ENCODE data around the gene WDFY3. TPM values are rescaled to one million over a fixed set of nuclear protein-coding genes. Genes with fewer than 3 reads are reported as not detected.
"Not testable (repeated sequence)": the region's sequence is repeated elsewhere in the genome, so short reads cannot be mapped to it uniquely, and the experiment has no call there.

Gene WDFY3
- total RNA-seq, 4 donors from 2014 or later, result 103 to 141 (median 121) TPM

GRCh38 chr4:84673475-84674240 is 292.8 kb downstream of the WDFY3 start:
- no peaks in the 10 kb centered on the region for H3K27me3 ChIP-seq
- H3K9me3 ChIP-seq, result no peaks in the 10 kb centered on the region
- TF ChIP-seq POLR2A (IDR thresholded peaks at IDR 0.05) (no peak), CTCF (IDR thresholded peaks at IDR 0.05) (no peak)
- no peak overlapping the region for H3K4me3 ChIP-seq (replicated peaks in 1 of 3)
- peaks cover 19 to 34% of the 10 kb centered on the region in 2 donors for H3K36me3 ChIP-seq
- H3K4me1 ChIP-seq, result no peaks in the 10 kb centered on the region
- WGBS, 2 donors, result 88 to 89% methylated on average over 1 of the region's 1 CpG
- DNase-seq, result no peak
- no peak overlapping the region for H3K27ac ChIP-seq
- intact Hi-C loops (cut with DNase I), result no loop called here

- H3K36me3 ChIP-seq, result peaks cover 5 to 21% of the 10 kb centered on the region in 2 donors
- no peak overlapping the region for H3K4me3 ChIP-seq (replicated peaks in 1 of 3)
- intact Hi-C loops (cut with DNase I), result no loop called here
- H3K9me3 ChIP-seq, result no peaks in the 10 kb centered on the region
- H3K4me1 ChIP-seq, result no peaks in the 10 kb centered on the region
- H3K27ac ChIP-seq, result no peak overlapping the region
- TF ChIP-seq POLR2A (IDR thresholded peaks at IDR 0.05) (no peak), CTCF (IDR thresholded peaks at IDR 0.05) (no peak)
- no peak for DNase-seq
- no peaks in the 10 kb centered on the region for H3K27me3 ChIP-seq
These were observed 294.3 kb downstream of the WDFY3 start for GRCh38 chr4:84672177-84672576.

GRCh38 chr4:84669201-84669600 is 297.3 kb downstream of the WDFY3 start:
- 97 to 100% methylated on average over 1 of the region's 1 CpG for WGBS, 2 donors
- Histone ChIP-seq H3K4me1 (no peaks in the 10 kb centered on the region), H3K4me3 (replicated peaks in 1 of 3) (no peak overlapping the region), H3K27me3 (no peaks in the 10 kb centered on the region), H3K9me3 (no peaks in the 10 kb centered on the region), H3K27ac (no peak overlapping the region), H3K36me3 (peaks cover 0 to 14% of the 10 kb centered on the region in 2 donors)
- no peak for DNase-seq
- TF ChIP-seq POLR2A (IDR thresholded peaks at IDR 0.05) (no peak), CTCF (IDR thresholded peaks at IDR 0.05) (no peak)
- intact Hi-C loops (cut with DNase I), result no loop called here

GRCh38 chr4:84666439-84666838 is 300.1 kb downstream of the WDFY3 start:
- H3K4me3 ChIP-seq (replicated peaks in 1 of 3), result no peak overlapping the region
- H3K36me3 ChIP-seq, result peaks cover 0 to 6% of the 10 kb centered on the region in 2 donors
- no peaks in the 10 kb centered on the region for H3K4me1 ChIP-seq
- DNase-seq, result no peak
- H3K27ac ChIP-seq, result no peak overlapping the region
- 81 to 91% methylated on average over 1 of the region's 1 CpG for WGBS, 2 donors
- no peak for TF ChIP-seq CTCF (IDR thresholded peaks at IDR 0.05)
- no peak for TF ChIP-seq POLR2A (IDR thresholded peaks at IDR 0.05)
- H3K27me3 ChIP-seq, result no peaks in the 10 kb centered on the region
- intact Hi-C loops (cut with DNase I), result no loop called here
- no peaks in the 10 kb centered on the region for H3K9me3 ChIP-seq

GRCh38 chr4:84664767-84665166 is 301.7 kb downstream of the WDFY3 start:
- H3K36me3 ChIP-seq; H3K27ac ChIP-seq; H3K4me3 ChIP-seq (replicated peaks in 1 of 3); intact Hi-C loops (cut with DNase I); DNase-seq; H3K9me3 ChIP-seq; H3K27me3 ChIP-seq; H3K4me1 ChIP-seq: not testable (repeated sequence)
- 100% methylated on average over 8 to 10 of the region's 19 CpGs for WGBS, 2 donors
